PC-9 (cell line): Measurements from ENCODE around the gene CERCAM.

Source experiments
- CTCF ChIP-seq: fragments of 200-600 bp; sonication (generic); conservative IDR thresholded peaks from 2 replicates; pipeline ENCODE4 v1.6.1; 2017; ENCODE audit warnings: mixed run types, antibody characterized with exemption, mild to moderate bottlenecking, moderate library complexity
- EZH2 ChIP-seq: fragments of 200-600 bp; sonication (generic); IDR thresholded peaks from 2 replicates; pipeline ENCODE4 v1.8.0; 2017; ENCODE audit warnings: antibody characterized with exemption, low read depth

DNA sequence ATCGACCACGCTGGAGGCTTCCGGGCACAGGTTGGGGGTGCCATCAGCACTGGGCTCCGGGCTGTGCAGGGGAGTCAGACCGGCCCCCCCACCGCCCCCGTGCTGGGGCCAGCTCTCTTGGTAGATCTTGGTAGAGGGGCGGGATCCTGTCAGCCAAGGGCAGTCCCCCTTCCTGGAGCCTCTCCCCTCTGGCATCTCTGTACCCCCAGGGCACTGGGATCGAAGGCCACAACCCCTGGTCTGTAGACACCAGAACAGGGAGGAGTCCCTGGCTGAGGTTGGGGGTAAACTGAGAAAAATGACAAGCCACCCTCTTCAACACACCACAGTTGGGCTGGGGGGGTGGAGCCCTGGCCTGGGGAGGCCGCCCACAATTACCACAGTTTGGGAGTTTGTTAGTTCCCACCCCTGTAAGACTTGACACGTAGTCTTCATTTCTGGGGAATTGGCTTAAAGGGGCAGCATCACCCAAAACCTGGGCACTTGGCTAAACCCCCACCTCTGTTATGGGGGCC is 882 bp downstream of the CERCAM start:
- no peak for TF ChIP-seq CTCF
- no peak for TF ChIP-seq EZH2
